ENCODE data around the gene MTM1. TPM values are rescaled to one million over a fixed set of nuclear protein-coding genes. Genes with fewer than 3 reads are reported as not detected.

The MTM1 gene
- total and polyA plus RNA-seq, 2 experiments from 2014 or later, result 3.2 to 8.7 TPM

DNA sequence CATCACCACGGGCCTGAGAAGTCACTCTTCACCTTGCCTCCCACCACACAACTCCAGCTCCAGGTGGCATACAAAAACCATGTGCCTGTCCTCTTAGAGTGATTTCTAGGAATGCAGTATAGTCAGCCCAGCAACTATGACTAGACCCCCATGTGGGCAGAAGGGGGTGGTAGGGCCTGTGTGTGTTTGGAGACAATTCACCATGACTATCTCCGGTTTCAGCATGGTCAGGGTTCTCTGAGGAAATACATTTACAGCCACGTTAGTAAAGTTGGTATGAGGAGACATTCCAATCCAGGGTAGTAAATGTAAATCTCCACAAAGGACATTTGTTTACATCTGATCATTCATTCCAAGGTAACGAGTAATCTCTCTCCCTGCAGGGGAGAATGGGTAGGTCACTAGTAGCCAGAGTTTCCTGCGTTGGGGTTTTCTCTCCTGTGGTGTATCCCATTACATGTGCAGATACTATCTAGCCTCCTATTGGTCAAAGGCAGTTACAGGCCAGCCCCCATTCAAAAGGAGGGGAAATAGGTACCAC, 120.6 kb downstream of the MTM1 start (continued):
- TF ChIP-seq ZNF114 (CRISPR knock-in tag; IDR thresholded peaks at IDR 0.05) (no peak), POLR2AphosphoS5 (IDR thresholded peaks at IDR 0.05; ENCODE audit: low read depth) (no peak), EZH2 (IDR thresholded peaks at IDR 0.05; ENCODE audit: low read depth, unreplicated experiment) (no peak), CREB1 (CRISPR knock-in tag; IDR thresholded peaks at IDR 0.05; ENCODE audit: low read depth) (no peak), STAT1 (IDR thresholded peaks at IDR 0.05; ENCODE audit: unreplicated experiment) (no peak), ZNF331 (CRISPR knock-in tag; IDR thresholded peaks at IDR 0.05; ENCODE audit: low read depth) (no peak)
- TF ChIP-seq, protein P1, sequence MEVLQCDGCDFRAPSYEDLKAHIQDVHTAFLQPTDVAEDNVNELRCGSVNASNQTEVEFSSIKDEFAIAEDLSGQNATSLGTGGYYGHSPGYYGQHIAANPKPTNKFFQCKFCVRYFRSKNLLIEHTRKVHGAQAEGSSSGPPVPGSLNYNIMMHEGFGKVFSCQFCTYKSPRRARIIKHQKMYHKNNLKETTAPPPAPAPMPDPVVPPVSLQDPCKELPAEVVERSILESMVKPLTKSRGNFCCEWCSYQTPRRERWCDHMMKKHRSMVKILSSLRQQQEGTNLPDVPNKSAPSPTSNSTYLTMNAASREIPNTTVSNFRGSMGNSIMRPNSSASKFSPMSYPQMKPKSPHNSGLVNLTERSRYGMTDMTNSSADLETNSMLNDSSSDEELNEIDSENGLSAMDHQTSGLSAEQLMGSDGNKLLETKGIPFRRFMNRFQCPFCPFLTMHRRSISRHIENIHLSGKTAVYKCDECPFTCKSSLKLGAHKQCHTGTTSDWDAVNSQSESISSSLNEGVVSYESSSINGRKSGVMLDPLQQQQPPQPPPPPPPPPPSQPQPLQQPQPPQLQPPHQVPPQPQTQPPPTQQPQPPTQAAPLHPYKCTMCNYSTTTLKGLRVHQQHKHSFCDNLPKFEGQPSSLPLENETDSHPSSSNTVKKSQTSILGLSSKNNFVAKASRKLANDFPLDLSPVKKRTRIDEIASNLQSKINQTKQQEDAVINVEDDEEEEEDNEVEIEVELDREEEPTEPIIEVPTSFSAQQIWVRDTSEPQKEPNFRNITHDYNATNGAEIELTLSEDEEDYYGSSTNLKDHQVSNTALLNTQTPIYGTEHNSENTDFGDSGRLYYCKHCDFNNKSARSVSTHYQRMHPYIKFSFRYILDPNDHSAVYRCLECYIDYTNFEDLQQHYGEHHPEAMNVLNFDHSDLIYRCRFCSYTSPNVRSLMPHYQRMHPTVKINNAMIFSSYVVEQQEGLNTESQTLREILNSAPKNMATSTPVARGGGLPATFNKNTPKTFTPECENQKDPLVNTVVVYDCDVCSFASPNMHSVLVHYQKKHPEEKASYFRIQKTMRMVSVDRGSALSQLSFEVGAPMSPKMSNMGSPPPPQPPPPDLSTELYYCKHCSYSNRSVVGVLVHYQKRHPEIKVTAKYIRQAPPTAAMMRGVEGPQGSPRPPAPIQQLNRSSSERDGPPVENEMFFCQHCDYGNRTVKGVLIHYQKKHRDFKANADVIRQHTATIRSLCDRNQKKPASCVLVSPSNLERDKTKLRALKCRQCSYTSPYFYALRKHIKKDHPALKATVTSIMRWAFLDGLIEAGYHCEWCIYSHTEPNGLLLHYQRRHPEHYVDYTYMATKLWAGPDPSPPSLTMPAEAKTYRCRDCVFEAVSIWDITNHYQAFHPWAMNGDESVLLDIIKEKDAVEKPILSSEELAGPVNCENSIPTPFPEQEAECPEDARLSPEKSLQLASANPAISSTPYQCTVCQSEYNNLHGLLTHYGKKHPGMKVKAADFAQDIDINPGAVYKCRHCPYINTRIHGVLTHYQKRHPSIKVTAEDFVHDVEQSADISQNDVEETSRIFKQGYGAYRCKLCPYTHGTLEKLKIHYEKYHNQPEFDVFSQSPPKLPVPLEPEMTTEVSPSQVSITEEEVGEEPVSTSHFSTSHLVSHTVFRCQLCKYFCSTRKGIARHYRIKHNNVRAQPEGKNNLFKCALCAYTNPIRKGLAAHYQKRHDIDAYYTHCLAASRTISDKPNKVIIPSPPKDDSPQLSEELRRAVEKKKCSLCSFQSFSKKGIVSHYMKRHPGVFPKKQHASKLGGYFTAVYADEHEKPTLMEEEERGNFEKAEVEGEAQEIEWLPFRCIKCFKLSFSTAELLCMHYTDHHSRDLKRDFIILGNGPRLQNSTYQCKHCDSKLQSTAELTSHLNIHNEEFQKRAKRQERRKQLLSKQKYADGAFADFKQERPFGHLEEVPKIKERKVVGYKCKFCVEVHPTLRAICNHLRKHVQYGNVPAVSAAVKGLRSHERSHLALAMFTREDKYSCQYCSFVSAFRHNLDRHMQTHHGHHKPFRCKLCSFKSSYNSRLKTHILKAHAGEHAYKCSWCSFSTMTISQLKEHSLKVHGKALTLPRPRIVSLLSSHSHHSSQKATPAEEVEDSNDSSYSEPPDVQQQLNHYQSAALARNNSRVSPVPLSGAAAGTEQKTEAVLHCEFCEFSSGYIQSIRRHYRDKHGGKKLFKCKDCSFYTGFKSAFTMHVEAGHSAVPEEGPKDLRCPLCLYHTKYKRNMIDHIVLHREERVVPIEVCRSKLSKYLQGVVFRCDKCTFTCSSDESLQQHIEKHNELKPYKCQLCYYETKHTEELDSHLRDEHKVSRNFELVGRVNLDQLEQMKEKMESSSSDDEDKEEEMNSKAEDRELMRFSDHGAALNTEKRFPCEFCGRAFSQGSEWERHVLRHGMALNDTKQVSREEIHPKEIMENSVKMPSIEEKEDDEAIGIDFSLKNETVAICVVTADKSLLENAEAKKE (CRISPR knock-in tag; IDR thresholded peaks at IDR 0.05), result no peak

DNA sequence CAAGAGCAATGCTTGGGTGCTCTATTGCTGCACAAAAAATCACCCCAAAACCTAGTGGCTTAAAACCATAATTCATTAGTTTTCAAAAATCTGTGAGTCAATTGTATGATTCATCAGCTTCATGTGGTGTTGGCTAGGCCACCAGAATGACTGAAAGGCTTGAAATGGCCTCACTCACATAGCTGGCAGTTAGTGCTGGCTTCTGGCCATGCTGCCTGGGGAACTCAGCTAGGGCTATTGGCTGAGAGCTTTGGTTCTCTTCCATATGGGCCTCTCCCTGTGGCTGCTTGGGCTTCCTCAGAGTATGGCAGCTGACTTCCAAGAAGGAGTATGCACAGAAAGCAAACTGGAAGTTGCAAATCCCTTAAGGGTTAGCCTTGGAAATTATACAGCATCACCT, 121.7 kb downstream of the MTM1 start:
- no peaks in the 10 kb centered on the region for H3F3A ChIP-seq (replicated peaks; ENCODE audit: low read depth)
- H4K20me1 ChIP-seq (replicated peaks; ENCODE audit: insufficient read depth), result no peaks in the 10 kb centered on the region
- DNase-seq (ENCODE audit: low spot score) (no peak), ATAC-seq (no peak)
- no peaks in the 10 kb centered on the region for H3K27me3 ChIP-seq (ENCODE audit: insufficient read depth)
- no peak overlapping the region for H2AFZ ChIP-seq
- Mint-ChIP-seq H3K9me3 (no peaks in the 10 kb centered on the region; the same call in 1 of the 3 replicates), H3K27me3 (ENCODE audit: insufficient read depth, low read depth, poor library complexity) (peaks cover 3% of the 10 kb centered on the region), H3K36me3 (ENCODE audit: low read depth) (no peaks in the 10 kb centered on the region), H3K4me3 (no peak overlapping the region), H3K27ac (no peak overlapping the region), H3K4me1 (peaks cover 22% of the 10 kb centered on the region)
- peaks cover 14% of the 10 kb centered on the region for H3K4me1 ChIP-seq (ENCODE audit: insufficient read depth)
- no peaks in the 10 kb centered on the region for H3K36me3 ChIP-seq (ENCODE audit: insufficient read depth)
- no peak overlapping the region for H3K4me2 ChIP-seq
- H3K9me2 ChIP-seq (ENCODE audit: insufficient read depth), result no peaks in the 10 kb centered on the region
- H3K79me2 ChIP-seq (replicated peaks; ENCODE audit: insufficient read depth), result no peaks in the 10 kb centered on the region; the same call in 1 of the 2 replicates
- no peak overlapping the region for H3K27ac ChIP-seq (ENCODE audit: low read depth)
- no peak overlapping the region for H3K4me3 ChIP-seq
- no peak for TF ChIP-seq NANOG (IDR thresholded peaks at IDR 0.05; ENCODE audit: borderline replicate concordance)
- TF ChIP-seq, protein P1 (CRISPR knock-in tag; IDR thresholded peaks at IDR 0.05), result no peak
- no peak for TF ChIP-seq EZH2phosphoT487 (IDR thresholded peaks at IDR 0.05; ENCODE audit: unreplicated experiment)
- TF ChIP-seq POLR2AphosphoS5 (IDR thresholded peaks at IDR 0.05; ENCODE audit: low read depth), result no peak
- no peak for TF ChIP-seq ZNF114 (CRISPR knock-in tag; IDR thresholded peaks at IDR 0.05)
